GM18873 (cell line): Measurements from ENCODE around the gene LRPPRC.

Experiments used
- ATAC-seq: cut with Tn5 transposase; IDR thresholded peaks from one replicate; pipeline ENCODE4 v1.9.1; 2021; ENCODE audit warnings: mild to moderate bottlenecking, moderate library complexity, moderate number of reproducible peaks; ENCODE audit not compliant: unreplicated experiment, low FRiP score

Gene LRPPRC

DNA sequence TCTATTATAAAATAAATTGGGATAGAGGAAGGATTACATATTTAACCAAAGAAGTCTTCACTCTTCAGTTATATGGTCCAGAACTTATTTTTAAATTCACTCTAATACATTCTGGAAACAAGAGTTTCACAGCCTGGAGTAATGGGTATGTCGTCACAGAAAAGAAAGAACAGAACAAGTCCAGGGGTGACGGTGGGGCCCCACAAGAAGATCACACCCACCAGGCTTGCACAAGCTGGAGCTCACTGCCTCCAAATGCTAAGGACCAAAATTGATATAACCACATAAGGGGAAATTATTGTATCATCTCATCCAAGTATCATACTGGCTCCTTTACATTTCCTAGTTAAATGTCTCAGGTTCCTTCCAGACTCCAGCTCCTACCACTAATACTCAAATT lies 11.3 kb downstream of the LRPPRC start:
- no peak for ATAC-seq

DNA sequence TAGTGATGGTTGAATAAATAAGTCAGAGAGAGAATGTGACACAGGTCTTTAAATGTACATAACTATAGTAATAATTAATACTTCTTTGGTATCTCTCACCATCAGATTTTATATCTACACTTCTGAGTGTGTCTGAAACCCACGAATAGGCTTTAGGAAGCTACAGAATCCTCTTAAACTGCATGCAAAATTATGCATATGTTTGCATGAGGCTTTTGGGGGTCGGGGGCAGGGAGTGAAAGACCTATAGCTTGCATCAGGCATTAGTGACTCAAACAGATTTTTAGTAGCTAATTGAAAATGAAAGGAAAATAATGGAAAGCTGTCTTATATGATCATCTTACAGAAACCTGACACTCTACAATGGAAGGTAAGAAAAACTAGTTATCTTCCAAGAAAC lies 14.9 kb downstream of the LRPPRC start:
- no peak for ATAC-seq

DNA sequence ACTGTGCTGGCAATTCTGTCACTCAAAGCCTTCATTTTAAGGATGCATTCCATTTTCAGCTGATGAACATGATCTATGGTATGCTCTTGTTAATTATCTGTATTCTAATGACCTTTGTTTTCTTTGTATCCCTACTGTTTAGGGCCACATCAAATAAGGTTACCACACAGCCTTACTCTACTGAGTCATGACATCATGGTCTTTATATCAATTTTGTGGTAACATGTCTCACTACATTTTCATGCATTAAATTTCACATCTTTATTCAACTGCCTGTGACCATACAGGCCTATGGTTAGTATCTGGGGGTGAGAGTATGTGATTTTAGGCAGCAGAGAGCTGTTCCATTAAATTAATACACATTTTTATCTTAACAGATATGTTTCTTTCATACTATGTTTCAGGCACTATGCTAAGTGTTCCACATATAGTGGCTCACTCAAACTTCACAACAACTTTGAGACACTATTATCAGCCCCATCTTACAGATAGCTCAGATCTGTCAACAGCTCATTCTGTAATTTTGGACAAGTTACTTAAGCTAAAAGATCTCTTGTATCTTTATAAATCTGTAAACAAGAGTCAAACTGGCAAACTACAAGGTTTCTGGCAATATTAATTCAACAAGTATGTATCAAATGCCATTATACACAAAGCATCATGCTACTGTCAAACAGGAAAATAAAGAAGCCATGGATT lies 18.0 kb downstream of the LRPPRC start:
- no peak for ATAC-seq

DNA sequence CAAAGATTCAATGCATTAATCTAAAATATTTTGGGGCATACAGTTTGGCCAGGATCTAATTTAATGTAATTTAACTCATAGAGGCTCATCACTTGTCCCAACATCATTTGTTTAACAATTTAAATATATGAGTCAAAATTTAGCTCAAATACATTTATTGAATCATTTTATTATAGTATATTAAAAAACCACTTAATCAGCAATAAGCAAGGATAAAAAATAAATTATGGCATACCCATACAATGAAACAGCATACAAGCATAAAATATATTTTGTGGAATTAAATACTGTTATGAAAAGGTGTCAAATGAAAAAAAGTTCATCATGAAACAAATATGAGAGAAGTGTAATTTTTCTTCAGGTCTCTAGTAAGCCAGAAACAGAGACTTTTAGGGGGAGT lies 34.9 kb downstream of the LRPPRC start:
- ATAC-seq = no peak

DNA sequence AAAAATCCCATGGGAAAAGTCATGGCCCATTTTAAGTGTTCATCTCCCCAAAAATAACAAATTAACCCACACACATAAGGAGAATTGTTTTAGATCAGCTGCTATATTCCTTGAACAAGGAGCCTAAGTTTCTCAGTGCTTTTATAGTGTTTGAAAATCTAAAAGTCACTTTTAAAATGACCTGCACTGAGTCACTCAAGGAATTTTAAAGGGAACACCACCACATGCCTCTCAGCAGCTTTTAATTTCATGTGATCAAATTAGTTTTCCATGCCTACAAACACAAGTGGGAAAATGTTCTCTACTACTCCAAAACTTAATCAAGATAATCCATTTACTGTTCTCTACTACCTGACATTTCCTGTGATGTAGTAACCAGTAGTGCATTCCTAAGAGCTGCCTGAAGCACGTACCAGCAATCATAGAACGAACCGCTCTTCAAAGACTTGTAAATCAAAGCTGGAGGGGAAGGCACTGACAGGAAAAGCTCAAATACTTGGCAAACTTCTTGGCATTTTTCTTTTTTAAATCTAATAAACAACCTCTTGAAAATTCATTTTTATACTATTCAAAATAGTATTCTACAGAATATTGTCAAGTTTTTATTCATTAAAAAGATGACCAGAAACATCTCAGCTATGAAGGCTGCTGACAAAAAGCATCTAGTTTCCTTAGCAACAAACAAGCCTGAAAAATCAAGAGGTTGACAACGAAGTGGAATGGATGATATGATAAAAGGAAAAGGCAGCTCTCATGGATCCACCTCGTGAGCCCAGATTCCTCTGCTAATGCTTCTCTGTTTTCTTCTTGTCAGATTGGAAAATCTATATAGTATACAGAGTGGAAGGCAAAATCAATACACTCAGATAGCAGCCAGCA lies 37.2 kb downstream of the LRPPRC start:
- no peak for ATAC-seq

DNA sequence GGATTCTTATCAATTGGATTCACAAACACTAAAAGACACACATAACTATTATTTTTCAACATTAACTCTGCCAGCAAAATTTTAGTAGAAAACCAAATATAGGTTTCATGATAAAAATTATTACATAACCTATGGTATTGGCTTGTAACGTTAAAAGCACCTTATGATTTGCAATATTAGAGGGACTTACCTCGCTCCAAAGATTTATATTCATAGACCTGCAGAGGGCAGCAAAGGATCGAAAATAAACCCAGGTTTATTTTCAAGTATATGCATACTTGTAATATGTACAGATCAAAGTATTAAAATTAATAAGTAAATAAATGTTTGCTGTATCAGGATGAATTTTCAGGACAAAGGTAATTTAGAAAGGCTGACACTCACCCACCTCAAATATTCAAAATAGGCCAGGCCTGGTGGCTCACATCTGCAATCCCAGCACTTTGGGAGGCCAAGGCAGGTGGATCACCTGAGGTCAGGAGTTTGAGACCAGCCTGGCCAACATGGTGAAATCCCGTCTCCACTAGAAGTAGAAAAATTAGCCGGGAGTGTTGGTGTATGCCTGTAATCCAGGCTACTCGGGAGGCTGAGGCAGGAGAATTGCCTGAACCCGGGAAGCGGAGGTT lies 45.3 kb downstream of the LRPPRC start:
- ATAC-seq = no peak

DNA sequence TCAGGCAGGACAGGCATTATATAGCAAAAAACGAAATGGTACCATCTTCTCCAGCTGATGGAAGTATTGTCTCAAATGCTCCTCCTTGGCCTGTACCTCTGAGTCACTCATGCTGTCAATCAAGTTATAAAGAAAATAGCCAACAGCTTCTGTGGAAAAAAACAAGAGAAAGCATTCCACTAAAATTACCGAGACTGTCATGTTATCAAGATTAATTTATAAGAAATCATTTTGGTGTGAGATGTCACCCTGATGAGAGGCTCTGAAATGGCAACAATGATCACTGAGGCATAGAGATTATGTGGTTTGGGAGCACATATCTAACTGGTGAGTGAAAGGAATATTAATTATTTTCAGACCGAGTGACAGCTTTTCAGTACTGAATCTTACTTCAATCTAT lies 47.4 kb downstream of the LRPPRC start:
- no peak for ATAC-seq

DNA sequence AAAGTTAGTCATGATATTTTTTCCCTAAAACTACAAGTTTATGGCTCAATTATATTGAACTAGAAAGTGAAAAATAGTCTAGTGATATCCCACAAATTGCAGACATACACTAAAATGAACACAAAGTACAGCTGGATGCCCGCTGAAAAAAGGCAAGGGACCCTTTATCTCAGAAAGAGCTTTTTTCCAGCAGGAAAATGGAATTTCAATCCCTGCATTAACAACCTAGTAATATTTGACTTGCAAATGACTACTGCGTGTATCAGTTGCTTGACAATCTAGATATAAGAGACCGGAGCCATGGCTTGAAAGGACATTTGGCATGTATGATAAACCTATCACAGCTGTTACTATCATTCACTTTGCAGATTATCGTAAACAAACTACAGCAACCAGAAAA lies 49.1 kb downstream of the LRPPRC start:
- no peak for ATAC-seq

DNA sequence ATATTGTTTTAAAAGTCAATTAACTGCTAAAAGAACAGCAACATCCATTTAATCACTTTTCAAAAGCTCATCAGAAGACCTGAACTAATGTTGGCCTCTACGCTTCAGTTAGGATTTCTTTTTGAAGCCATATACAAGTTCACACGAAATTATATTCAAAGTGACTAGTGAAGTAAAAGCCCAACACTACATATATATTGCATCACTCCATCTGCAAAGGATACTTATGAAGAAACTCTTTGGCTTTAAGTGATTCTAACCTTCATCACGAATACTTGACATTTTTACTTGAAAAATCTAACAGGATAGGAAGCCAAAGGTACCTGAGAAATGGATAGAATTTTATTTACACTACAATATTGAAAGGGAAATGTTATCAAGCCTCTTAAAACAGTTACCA lies 50.4 kb downstream of the LRPPRC start:
- ATAC-seq = no peak

DNA sequence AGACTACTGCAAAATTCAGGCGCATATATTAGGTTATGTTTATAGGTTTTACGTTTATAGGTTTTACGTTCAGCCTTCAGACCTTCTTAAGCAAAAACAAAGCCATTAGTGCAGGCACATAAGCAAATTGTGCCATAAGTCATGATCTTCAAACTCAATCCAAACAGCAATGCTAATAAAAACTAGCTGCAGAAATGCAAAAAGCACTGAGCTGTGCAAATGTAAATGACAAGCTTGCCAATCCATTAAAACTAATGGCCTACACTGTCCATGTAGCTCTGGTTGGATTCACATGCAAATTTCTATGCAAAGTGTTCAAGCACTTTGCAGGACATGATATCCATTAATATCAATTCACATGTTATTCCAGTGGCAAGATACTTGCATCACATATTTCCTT lies 50.9 kb downstream of the LRPPRC start:
- ATAC-seq = no peak

DNA sequence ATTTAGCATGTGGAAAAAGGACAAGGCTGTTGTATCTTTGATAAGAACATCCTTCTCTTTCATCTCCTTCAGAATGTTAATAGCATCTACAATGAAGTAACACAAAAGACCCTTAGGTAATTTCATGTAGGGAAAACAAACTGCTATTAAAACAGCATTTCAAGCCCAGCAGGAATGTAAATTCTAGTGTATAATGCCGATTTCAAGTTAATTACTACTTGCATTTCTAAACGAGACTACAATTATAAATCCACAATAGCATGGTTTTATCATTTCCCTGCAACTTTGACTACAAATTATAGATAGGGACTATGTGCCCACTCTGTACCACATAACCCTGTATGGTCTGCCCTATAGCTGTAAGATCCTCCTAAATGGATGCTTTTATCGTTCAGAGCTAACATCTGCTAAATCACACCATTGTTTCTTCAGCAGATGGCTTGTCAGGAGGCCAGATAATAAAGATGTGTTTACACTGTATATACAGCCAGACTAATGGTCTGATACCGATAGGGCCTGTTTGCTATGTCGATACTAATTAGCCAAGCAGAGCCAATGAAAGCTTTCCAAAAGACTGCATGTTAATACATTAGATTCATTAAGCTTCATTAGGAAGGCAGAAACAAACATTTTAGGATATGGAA lies 51.9 kb downstream of the LRPPRC start:
- ATAC-seq = no peak

DNA sequence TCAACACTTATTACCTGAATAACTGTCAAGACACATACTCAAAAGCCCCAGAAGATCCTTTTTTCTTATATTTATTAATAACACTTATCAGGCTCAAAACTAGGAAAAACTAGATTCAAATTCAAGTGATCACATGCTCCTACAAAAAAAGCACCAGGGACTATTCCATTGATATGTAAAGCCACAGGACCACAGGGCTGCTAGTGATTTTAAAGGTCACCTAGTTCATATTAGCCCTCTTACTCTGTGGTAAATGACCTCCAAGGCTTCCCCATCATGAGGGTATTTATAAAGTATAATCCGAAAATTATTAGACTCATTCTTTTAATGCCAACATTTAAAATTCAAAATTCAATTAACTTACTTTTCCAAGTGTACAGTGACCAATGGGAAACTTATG lies 52.5 kb downstream of the LRPPRC start:
- ATAC-seq = no peak

DNA sequence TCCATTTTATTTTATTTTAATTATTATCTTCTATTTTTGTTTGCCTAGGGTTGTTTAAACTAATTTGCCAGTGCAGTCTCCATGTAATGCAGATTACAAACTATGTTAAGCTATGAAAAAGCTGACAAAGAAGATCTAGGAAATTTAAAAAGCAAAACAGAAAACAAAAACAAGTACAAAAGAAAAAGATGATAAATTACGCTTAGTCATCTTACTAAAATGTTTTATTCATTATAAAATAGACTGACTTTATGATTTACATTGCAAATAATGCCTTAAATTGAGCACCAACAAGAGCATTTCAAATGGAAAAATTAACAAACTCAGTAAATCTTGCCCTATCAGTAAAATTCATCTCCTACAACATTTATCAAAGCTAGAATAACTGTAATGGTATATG lies 52.9 kb downstream of the LRPPRC start:
- ATAC-seq = no peak

DNA sequence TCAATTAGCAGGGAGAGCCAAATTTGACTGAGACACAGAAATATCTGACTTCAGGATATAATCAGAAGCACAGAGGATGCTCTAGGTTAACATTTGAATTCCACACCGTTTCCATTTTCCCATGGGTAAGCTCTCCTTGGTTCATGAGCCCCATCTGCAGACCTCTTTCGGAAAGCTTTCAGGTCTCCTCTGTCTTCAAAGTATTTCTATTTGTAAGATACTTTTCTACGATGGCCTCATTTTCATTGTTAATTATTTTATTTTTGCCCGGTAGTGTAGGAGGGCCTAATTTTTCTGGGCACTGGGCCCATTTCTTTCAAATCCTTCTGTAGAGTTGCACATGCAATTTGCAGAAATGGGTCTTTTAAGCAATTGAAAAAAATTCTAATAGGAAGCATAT lies 53.8 kb downstream of the LRPPRC start:
- no peak for ATAC-seq

DNA sequence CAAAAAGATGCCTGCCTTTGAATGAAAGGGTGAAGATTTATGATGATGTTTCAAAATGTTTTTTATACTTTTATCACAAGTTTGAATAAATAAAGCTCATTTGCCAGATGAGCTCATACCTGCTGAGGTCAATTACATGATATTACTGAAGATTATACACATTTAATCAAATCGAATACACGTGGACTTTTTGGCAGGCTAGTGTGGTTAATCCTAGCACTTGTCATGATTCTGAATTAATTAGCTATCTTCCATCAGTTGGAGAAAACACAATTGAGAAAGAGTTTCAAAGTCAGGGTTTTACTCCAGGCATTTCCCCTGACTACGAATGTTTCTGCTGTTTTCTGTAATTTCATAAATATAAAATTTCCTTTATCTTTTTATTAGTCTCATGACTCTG lies 54.4 kb downstream of the LRPPRC start:
- ATAC-seq = no peak

DNA sequence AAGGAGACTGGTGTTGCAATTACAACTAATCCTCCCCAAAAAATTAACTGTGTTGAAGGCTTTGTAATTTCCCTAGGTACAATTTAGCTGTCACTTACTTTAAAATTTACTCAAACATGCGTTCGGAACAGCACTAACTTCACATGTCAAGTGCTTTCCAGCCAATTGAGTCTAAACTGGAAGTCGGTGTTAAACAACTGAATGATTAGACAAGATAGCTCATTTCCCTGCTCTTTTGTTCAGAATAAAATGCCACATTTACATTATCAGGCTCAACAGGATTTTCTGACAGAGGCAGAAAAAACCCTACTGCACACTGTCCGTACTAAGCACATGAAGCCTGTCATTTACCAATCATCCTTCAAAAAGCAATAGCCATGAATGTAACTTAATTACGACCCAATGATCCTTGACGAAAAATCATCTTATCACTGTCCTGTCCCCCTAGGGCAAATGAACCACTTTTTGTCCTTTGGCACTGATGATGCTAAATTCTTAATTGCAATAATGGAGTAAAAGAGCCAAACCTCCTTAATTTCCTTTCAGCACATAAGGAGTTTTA lies 56.0 kb downstream of the LRPPRC start:
- ATAC-seq = no peak

DNA sequence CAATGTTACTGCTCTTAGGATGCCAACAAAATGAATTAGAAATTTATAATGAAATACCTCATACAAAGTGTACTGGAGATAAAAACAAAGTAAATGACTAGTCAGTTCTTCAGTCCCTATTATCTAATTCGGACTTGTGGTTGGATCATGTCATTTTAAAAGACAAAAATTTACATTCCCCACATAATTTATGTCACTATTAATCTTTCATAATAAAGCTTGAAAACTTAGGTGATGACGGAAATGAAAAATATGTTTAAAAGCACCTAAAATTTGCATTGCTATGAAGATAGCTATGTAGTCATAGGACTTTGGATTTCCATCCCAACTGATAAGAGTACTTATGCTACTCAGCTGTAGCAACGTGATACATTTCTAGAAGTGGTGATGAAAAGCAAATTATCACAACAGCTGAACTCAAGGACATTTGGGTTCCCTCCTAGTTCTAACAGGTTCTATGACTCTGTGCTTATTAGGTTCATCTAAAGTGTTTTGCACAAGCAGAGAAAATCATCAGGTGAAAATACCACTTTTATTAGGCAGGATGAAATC lies 58.4 kb downstream of the LRPPRC start:
- no peak for ATAC-seq

DNA sequence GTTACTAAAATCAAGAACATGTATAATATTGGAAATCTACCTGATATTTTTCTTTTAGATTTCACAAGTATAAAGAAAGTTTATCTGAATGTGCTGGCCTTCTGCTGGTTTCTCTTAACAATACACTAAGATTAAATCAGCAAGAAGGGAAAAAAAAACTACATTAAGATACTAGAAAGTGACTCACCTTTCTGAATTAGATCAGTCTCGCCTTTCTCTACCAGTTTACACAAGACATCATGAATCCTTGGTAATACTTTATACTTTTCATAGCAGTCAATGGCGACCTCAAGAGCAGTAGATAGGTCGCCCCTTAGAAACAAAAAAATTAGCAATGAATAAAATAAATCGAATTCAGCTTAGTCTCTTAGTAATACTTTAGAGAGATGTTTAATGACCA lies 61.2 kb downstream of the LRPPRC start:
- ATAC-seq = no peak

DNA sequence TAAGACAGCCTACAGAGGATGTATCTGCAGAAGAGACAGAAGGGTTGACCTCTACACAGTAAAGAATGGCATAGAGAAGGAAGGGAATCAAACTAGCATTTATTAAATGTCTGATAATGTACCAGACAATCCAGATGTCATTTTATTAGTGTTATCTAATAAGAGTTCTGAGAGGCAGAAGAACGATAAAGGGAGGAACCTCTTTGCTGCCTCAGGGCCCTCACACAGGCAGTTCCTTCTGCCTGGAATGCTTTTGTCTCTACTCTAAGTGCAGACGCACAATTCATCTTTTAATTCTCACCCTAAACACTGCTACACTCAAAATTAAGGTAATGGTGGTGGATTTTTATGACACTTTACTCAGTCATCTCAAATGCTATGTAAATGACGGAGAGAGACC lies 64.5 kb downstream of the LRPPRC start:
- no peak for ATAC-seq

DNA sequence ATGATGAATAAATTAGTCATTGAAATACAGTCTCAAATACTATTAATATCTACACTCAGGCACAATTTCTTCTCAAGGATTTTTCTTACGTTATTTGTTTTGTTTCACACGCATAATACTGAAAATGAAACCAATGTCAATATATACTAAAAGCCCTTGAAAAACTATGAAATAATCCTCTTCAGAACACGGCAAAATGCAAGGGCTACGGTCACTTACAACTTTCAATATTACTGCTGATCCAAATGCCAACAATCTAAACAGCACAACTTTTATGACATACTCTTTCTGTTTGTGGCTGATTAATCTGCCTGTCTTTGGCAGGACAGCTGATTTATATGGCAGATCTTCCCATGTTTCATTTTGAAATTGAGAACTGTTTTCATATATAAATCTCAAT lies 68.3 kb downstream of the LRPPRC start:
- no peak for ATAC-seq

DNA sequence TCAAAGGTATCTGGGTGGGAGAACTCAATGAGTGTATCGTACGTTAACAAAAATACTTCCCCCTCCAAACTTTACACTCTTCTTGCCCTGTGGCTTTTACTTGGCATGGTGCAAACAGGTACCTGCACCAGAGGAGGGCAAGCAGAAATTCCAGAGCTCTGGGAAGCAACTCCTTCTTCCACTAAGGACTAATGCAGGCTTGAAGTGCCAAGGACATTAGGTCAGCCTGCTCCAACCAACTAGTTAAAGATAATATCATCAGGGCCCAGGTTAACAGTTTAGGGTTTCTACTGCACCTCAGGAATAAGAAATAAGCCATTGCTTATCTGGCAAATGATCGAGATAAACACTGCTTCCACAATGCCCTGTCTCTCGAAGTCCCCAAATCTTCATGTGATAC lies 70.4 kb downstream of the LRPPRC start:
- no peak for ATAC-seq
